C4-2B (cell line): Measurements from ENCODE around the gene PPFIA3.

ENCODE experiments used
- ZFX ChIP-seq: fragments of 450-650 bp; IDR thresholded peaks from 2 replicates; pipeline ENCODE4 v1.6.1; 2017
- TF ChIP-seq, protein P1 (sequence below): fragments of 450-650 bp; conservative IDR thresholded peaks from 2 replicates; pipeline ENCODE4 v1.5.1; 2017; ENCODE audit warnings: mild to moderate bottlenecking

GRCh38 chr19:49155005-49155819 is 35.9 kb downstream of the PPFIA3 start, which contains the start of gene HRC:
- TF ChIP-seq, protein P1, sequence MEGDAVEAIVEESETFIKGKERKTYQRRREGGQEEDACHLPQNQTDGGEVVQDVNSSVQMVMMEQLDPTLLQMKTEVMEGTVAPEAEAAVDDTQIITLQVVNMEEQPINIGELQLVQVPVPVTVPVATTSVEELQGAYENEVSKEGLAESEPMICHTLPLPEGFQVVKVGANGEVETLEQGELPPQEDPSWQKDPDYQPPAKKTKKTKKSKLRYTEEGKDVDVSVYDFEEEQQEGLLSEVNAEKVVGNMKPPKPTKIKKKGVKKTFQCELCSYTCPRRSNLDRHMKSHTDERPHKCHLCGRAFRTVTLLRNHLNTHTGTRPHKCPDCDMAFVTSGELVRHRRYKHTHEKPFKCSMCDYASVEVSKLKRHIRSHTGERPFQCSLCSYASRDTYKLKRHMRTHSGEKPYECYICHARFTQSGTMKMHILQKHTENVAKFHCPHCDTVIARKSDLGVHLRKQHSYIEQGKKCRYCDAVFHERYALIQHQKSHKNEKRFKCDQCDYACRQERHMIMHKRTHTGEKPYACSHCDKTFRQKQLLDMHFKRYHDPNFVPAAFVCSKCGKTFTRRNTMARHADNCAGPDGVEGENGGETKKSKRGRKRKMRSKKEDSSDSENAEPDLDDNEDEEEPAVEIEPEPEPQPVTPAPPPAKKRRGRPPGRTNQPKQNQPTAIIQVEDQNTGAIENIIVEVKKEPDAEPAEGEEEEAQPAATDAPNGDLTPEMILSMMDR, result no peak
- no peak for TF ChIP-seq ZFX
